ENCODE measurements around the gene STMND1.

- TF ChIP-seq ELK1 (IDR thresholded peaks at IDR 0.05; ENCODE audit: borderline replicate concordance, low read depth, low read length) (no peak), CTCF (conservative IDR thresholded peaks at IDR 0.05; ENCODE audit: low read depth, low read length) (no peak), POLR2A (IDR thresholded peaks at IDR 0.05; ENCODE audit: low read depth, low read length) (no peak), RAD21 (IDR thresholded peaks at IDR 0.05; ENCODE audit: low read length) (no peak), MXI1 (IDR thresholded peaks at IDR 0.05; ENCODE audit: borderline replicate concordance, low read depth, low read length) (no peak), RFX5 (IDR thresholded peaks at IDR 0.05; ENCODE audit: low read depth, low read length) (no peak)
These were observed 19.9 kb upstream of the STMND1 start for GRCh38 chr6:17081860-17082508.

All from IMR-90 (cell line).